ENCODE results near the gene NCAPH2.

The NCAPH2 gene

DNA sequence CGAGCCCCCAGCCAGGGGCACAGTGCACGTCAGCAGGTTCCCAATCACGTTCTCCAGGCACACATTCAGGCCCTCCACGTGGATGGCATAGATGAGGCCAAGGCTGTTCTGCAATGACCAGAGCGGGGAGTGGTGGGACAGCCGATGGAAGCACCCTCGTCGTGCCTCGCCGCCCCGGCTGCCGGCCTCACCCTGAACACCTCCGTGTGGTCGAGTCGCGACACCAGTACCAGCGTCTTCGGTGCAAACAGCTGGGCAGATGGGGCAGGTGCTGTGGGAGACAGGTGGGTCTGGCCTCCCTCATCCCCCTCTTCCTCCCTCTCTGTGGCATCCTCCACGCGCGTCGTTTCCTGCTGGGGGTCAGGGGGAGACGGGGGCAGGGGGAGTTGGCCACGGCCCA is 40.7 kb upstream of the NCAPH2 start (continued):
- TF ChIP-seq, protein P1, sequence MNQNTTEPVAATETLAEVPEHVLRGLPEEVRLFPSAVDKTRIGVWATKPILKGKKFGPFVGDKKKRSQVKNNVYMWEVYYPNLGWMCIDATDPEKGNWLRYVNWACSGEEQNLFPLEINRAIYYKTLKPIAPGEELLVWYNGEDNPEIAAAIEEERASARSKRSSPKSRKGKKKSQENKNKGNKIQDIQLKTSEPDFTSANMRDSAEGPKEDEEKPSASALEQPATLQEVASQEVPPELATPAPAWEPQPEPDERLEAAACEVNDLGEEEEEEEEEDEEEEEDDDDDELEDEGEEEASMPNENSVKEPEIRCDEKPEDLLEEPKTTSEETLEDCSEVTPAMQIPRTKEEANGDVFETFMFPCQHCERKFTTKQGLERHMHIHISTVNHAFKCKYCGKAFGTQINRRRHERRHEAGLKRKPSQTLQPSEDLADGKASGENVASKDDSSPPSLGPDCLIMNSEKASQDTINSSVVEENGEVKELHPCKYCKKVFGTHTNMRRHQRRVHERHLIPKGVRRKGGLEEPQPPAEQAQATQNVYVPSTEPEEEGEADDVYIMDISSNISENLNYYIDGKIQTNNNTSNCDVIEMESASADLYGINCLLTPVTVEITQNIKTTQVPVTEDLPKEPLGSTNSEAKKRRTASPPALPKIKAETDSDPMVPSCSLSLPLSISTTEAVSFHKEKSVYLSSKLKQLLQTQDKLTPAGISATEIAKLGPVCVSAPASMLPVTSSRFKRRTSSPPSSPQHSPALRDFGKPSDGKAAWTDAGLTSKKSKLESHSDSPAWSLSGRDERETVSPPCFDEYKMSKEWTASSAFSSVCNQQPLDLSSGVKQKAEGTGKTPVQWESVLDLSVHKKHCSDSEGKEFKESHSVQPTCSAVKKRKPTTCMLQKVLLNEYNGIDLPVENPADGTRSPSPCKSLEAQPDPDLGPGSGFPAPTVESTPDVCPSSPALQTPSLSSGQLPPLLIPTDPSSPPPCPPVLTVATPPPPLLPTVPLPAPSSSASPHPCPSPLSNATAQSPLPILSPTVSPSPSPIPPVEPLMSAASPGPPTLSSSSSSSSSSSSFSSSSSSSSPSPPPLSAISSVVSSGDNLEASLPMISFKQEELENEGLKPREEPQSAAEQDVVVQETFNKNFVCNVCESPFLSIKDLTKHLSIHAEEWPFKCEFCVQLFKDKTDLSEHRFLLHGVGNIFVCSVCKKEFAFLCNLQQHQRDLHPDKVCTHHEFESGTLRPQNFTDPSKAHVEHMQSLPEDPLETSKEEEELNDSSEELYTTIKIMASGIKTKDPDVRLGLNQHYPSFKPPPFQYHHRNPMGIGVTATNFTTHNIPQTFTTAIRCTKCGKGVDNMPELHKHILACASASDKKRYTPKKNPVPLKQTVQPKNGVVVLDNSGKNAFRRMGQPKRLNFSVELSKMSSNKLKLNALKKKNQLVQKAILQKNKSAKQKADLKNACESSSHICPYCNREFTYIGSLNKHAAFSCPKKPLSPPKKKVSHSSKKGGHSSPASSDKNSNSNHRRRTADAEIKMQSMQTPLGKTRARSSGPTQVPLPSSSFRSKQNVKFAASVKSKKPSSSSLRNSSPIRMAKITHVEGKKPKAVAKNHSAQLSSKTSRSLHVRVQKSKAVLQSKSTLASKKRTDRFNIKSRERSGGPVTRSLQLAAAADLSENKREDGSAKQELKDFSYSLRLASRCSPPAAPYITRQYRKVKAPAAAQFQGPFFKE (tag by site-specific recombination; IDR thresholded peaks at IDR 0.05; ENCODE audit: borderline replicate concordance), result no peak
- TF ChIP-seq KLF8 (tag by site-specific recombination; IDR thresholded peaks at IDR 0.05), result no peak
- TF ChIP-seq ZNF169 (tag by site-specific recombination; IDR thresholded peaks at IDR 0.05), result no peak
- TF ChIP-seq ZNF416 (tag by site-specific recombination; IDR thresholded peaks at IDR 0.05), result no peak
- TF ChIP-seq ZIC2 (tag by site-specific recombination; IDR thresholded peaks at IDR 0.05), result no peak
- TF ChIP-seq ZNF777 (tag by site-specific recombination; IDR thresholded peaks at IDR 0.05; ENCODE audit: borderline replicate concordance), result no peak
- no peak for TF ChIP-seq ZBTB44 (tag by site-specific recombination; IDR thresholded peaks at IDR 0.05)
- no peak for TF ChIP-seq ZNF514 (tag by site-specific recombination; IDR thresholded peaks at IDR 0.05)
- no peak for TF ChIP-seq ZNF280C (tag by site-specific recombination; IDR thresholded peaks at IDR 0.05)
- no peak for TF ChIP-seq ZNF37A (tag by site-specific recombination; IDR thresholded peaks at IDR 0.05)
- TF ChIP-seq ZNF654 (tag by site-specific recombination; IDR thresholded peaks at IDR 0.05; ENCODE audit: low read depth), result no peak
- no peak for TF ChIP-seq ZNF658 (tag by site-specific recombination; IDR thresholded peaks at IDR 0.05)

DNA sequence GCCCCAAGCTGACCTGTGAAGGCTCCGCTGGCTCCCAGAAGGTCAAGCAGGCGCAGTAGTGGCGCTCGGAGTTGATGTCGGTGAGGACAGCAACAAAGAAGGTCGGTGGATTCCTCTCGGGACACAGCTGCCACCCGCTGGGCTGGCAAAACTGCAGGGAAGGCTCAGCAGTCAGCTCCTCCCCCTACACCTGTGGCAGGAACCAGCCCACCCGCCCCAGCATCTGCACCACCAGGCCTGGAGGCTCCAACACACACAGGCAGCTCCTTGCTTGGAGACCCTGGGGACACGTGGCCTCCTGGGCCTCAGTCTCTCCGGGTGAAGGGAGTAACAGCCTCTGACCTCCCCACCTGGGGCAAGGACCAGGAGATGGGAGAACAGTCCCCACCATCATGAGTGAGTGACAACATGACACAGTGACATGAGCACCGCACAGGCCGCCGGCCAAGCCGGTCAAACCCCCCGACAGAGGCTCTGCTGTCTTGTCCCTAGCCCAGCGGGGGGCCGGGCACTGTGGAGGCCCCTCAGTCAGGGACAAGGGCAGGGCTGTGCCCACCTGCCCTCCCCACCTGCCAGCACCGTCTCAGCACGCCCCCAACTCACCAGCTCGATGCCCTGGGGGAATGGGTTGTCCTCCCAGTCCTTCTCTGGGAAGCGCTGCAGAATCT is 40.1 kb upstream of the NCAPH2 start:
- H3K4me3 ChIP-seq (ENCODE audit: low read depth, low read length), result no peak overlapping the region
- peaks cover 2 to 86% of the 10 kb centered on the region in 2 experiments; a peak in 2 of 3 replicates for H3K36me3 ChIP-seq (ENCODE audit: control insufficient read depth in 2 of 2, insufficient read depth in 1 of 2, low read length in 2 of 2)
- H3K4me1 ChIP-seq (ENCODE audit: control insufficient read depth, insufficient read depth, low read length), result peaks cover 16% of the 10 kb centered on the region
- H3K9me3 ChIP-seq (ENCODE audit: control insufficient read depth, insufficient read depth, low read depth, low read length), result no peaks in the 10 kb centered on the region
- no peak overlapping the region for H3K27ac ChIP-seq (ENCODE audit: extremely low read depth, low read depth, low read length)
- ChIA-PET CTCF (interaction anchor here (0.6 to 3.3 kb wide), 3 partner anchors 29 to 165 kb away, joined by 3 to 18 read pairs (median 4); no protein-coding TSS in a partner anchor), POLR2A (interaction anchor here (1.9 kb wide), 1 partner anchor 58 kb away, joined by 4 read pairs; the partner anchor contains the start of gene SCO2)
- TF ChIP-seq ZBTB1 (tag by site-specific recombination; IDR thresholded peaks at IDR 0.05), result no peak
- TF ChIP-seq REPIN1 (tag by site-specific recombination; IDR thresholded peaks at IDR 0.05; ENCODE audit: low read depth), result no peak
- no peak for TF ChIP-seq ZNF121 (tag by site-specific recombination; IDR thresholded peaks at IDR 0.05)
- no peak for TF ChIP-seq ZNF239 (tag by site-specific recombination; IDR thresholded peaks at IDR 0.05)
- TF ChIP-seq SETDB1 (IDR thresholded peaks at IDR 0.05; ENCODE audit: insufficient read length, low read length), result no peak
- no peak for TF ChIP-seq ZEB2 (tag by site-specific recombination; IDR thresholded peaks at IDR 0.05)
- TF ChIP-seq, protein P2, sequence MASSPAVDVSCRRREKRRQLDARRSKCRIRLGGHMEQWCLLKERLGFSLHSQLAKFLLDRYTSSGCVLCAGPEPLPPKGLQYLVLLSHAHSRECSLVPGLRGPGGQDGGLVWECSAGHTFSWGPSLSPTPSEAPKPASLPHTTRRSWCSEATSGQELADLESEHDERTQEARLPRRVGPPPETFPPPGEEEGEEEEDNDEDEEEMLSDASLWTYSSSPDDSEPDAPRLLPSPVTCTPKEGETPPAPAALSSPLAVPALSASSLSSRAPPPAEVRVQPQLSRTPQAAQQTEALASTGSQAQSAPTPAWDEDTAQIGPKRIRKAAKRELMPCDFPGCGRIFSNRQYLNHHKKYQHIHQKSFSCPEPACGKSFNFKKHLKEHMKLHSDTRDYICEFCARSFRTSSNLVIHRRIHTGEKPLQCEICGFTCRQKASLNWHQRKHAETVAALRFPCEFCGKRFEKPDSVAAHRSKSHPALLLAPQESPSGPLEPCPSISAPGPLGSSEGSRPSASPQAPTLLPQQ (tag by site-specific recombination; IDR thresholded peaks at IDR 0.05), result no peak
- no peak for TF ChIP-seq ZNF274 (IDR thresholded peaks at IDR 0.05; ENCODE audit: low read length)
- TF ChIP-seq ZNF274 (tag by site-specific recombination; IDR thresholded peaks at IDR 0.05; ENCODE audit: borderline replicate concordance), result no peak
- no peak for TF ChIP-seq ZNF623 (tag by site-specific recombination; IDR thresholded peaks at IDR 0.05)
- TF ChIP-seq ZNF184 (tag by site-specific recombination; IDR thresholded peaks at IDR 0.05), result no peak
- no peak for TF ChIP-seq ZNF112 (tag by site-specific recombination; IDR thresholded peaks at IDR 0.05)
- TF ChIP-seq ZNF423 (tag by site-specific recombination; IDR thresholded peaks at IDR 0.05), result no peak
- no peak for TF ChIP-seq ZNF792 (tag by site-specific recombination; IDR thresholded peaks at IDR 0.05)
- no peak for TF ChIP-seq ZNF19 (tag by site-specific recombination; IDR thresholded peaks at IDR 0.05; ENCODE audit: low read depth)
- TF ChIP-seq ZNF549 (tag by site-specific recombination; IDR thresholded peaks at IDR 0.05), result no peak
